Choroid plexus epithelial cell (primary cell): ENCODE measurements around the gene UBXN11.
A peak's percentile ranks its signal among the peaks of the same experiment; 100 is the strongest.

Experiments
- DNase-seq: peaks from one replicate; pipeline ENCODE4 v3.0.0-alpha.2; 2010; ENCODE audit warnings: low read depth
- H3K4me3 ChIP-seq: 2 replicates; pipeline ENCODE4 v1.5.1; 2011; ENCODE audit warnings: low read depth, mild to moderate bottlenecking, control low read depth, low read length, moderate library complexity
- CTCF ChIP-seq: conservative IDR thresholded peaks from 2 replicates; pipeline ENCODE4 v1.5.1; 2011; ENCODE audit warnings: low read depth, mild to moderate bottlenecking, control low read depth, inconsistent platforms, low read length, moderate library complexity

The UBXN11 gene

DNA sequence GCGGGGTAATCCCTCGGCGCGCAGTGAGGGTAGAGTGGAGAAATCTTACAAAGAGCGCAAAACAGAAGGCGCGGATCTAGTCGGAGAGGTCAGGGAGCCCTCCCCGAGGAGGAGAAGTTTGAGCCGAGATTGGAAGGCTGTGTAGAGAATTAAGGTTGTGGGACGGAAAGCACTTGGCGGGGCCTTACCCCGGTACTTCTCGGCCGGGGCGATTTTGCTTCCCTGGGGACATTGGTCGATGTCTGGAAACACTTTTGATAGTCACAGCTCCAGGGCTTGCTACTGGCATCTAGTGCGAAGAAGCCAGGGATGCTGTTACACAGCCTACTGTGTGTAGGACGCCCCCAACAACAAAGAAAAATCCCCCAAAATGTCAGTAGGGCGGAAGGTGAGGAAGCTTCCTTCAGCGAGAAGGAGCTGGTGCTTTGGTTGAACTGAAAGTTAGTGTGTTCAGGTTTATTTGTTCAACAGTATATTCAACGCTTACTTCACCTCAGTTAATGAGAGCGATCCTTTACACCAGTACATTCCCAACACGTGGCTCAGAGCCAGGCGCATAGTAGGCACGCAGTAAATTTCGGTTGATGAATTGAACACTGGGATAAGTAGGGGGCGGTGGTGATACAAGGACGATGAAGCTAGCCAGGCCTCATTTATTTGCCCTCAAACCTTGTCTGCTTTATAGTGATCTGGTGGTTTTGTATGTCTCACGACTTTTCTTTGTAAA lies 71.6 kb downstream of the UBXN11 start:
- H3K4me3 ChIP-seq: peak overlapping the region; percentile 99
- peak; percentile 34 for DNase-seq
- TF ChIP-seq CTCF: peak; percentile 29

GRCh38 chr1:26233903-26234643 lies 72.4 kb downstream of the UBXN11 start, which contains the start of gene CEP85:
TSS of gene CEP85 (plus strand) at chr1:26234200. CDS start at chr1:26239784, 5,584 bp downstream.
- TF ChIP-seq CTCF: peak; percentile 89
- H3K4me3 ChIP-seq: peak within 1 kb of the TSS; percentile 99
- peak; percentile 98 for DNase-seq
